Measurements from ENCODE around the gene KHDC4. TPM values are rescaled to one million over a fixed set of nuclear protein-coding genes. Genes with fewer than 3 reads are reported as not detected.

KHDC4 gene
- total and polyA plus RNA-seq, 9 of the 15 experiments (the other 6 are each of a cell fraction or from before 2014, with no cell fraction given) = 12.1 to 185 (median 65.6) TPM

- TF ChIP-seq PRDM10 (IDR thresholded peaks at IDR 0.05; ENCODE audit: partially characterized antibody) = no peak
- no peak for TF ChIP-seq SETDB1 (IDR thresholded peaks at IDR 0.05; ENCODE audit: low read length)
- no peak for TF ChIP-seq SMARCC2 (IDR thresholded peaks at IDR 0.05; ENCODE audit: low read depth)
- no peak for TF ChIP-seq KLF16 (IDR thresholded peaks at IDR 0.05)
- TF ChIP-seq KDM5B (IDR thresholded peaks at IDR 0.05; ENCODE audit: insufficient replicate concordance, low read depth, low read length) = peak; percentile 66
- TF ChIP-seq RFX1 (IDR thresholded peaks at IDR 0.05) = no peak
- no peak for TF ChIP-seq ZNF146 (CRISPR knock-in tag; IDR thresholded peaks at IDR 0.05; ENCODE audit: unreplicated experiment)
- no peak for TF ChIP-seq ZNF24 (IDR thresholded peaks at IDR 0.05)
- TF ChIP-seq ZNF764 (CRISPR knock-in tag; IDR thresholded peaks at IDR 0.05; ENCODE audit: low read depth) = no peak
- no peak for TF ChIP-seq JUN (IDR thresholded peaks at IDR 0.05; ENCODE audit: borderline replicate concordance, low read depth, low read length)
- TF ChIP-seq JUN (CRISPR knock-in tag; IDR thresholded peaks at IDR 0.05; ENCODE audit: borderline replicate concordance) = no peak
- TF ChIP-seq XRCC3 (IDR thresholded peaks at IDR 0.05) = no peak
- TF ChIP-seq NCOR1 (IDR thresholded peaks at IDR 0.05) = no peak
- TF ChIP-seq OTX1 (CRISPR knock-in tag; IDR thresholded peaks at IDR 0.05) = no peak
- TF ChIP-seq MTF1 (CRISPR knock-in tag; IDR thresholded peaks at IDR 0.05; ENCODE audit: borderline replicate concordance) = 0 out of 2 replicates have a peak, but pooled peaks have one; percentile 36
- no peak for TF ChIP-seq SOX6 (IDR thresholded peaks at IDR 0.05)
- no peak for TF ChIP-seq THRAP3 (IDR thresholded peaks at IDR 0.05; ENCODE audit: borderline replicate concordance)
- no peak for TF ChIP-seq MLX (CRISPR knock-in tag; conservative IDR thresholded peaks at IDR 0.05)
- no peak for TF ChIP-seq ZKSCAN3 (CRISPR knock-in tag; IDR thresholded peaks at IDR 0.05)
- 0 out of 2 replicates have a peak, but pooled peaks have one; percentile 58 for TF ChIP-seq ZNF445 (CRISPR knock-in tag; IDR thresholded peaks at IDR 0.05; ENCODE audit: low read depth)
- TF ChIP-seq TBP (optimal IDR thresholded peaks at IDR 0.05; ENCODE audit: low read depth, low read length) = peak; percentile 32
- TF ChIP-seq HNRNPUL1 (IDR thresholded peaks at IDR 0.05; ENCODE audit: low read length) = no peak
- TF ChIP-seq TARDBP (IDR thresholded peaks at IDR 0.05) = no peak
- no peak for TF ChIP-seq ZC3H4 (CRISPR knock-in tag; IDR thresholded peaks at IDR 0.05; ENCODE audit: borderline replicate concordance)
- TF ChIP-seq NR2C1 (IDR thresholded peaks at IDR 0.05) = peak; percentile 43; the same call in 1 of the 2 replicates
- TF ChIP-seq NR2C1 (tag; IDR thresholded peaks at IDR 0.05) = no peak
- TF ChIP-seq LCOR (CRISPR knock-in tag; IDR thresholded peaks at IDR 0.05) = 0 out of 2 replicates have a peak, but pooled peaks have one; percentile 6
- TF ChIP-seq MED1 (CRISPR knock-in tag; IDR thresholded peaks at IDR 0.05; ENCODE audit: borderline replicate concordance) = no peak
- no peak for TF ChIP-seq TFAP4 (CRISPR knock-in tag; IDR thresholded peaks at IDR 0.05; ENCODE audit: borderline replicate concordance)
These were observed 44.8 kb upstream of the KHDC4 start (continued) for GRCh38 chr1:155978973-155979429.

All from K562 (cell line).